HepG2 (cell line): ENCODE data around the gene FIS1. TPM values are rescaled to one million over a fixed set of nuclear protein-coding genes. Genes with fewer than 3 reads are reported as not detected.

Experiments
- ATAC-seq: fragments of 200-7000 bp; cut with Tn5 transposase; 3 replicates; pipeline ENCODE4 v1.9.1; 2020; ENCODE audit warnings: mild to moderate bottlenecking, moderate library complexity
- BruUV-seq: library from RNA; stranded (reverse); fragments of 400-500 nt; replicated peaks from 2 replicates; lab custom pipeline; 2021; lab: Mats Ljungman, UMichigan
- CTCF ChIA-PET: fragments of 300-600 bp; formaldehyde crosslinking; extraction: SDS; loops from one replicate; lab custom pipeline; 2021; ENCODE audit warnings: low total read pairs, inconsistent platforms, low intra/inter-chr PET ratio; lab: Yijun Ruan, JAX
- POLR2A ChIA-PET: fragments of 350-600 bp; sonication (Branson Sonifier 250); formaldehyde crosslinking; loops from one replicate; lab custom pipeline; 2020; ENCODE audit warnings: antibody characterized with exemption, inconsistent platforms; lab: Yijun Ruan, JAX
- DNase-seq: peaks from one replicate; pipeline ENCODE4 v3.0.0-alpha.2; 2015; ENCODE audit warnings: low spot score
- FAIRE-seq: peaks from 3 replicates; lab custom pipeline; 2011; peaks lifted over from hg19 to GRCh38; lab: Jason Lieb, UNC
- H2AFZ ChIP-seq: one replicate; pipeline ENCODE4 v1.6.1; 2011; ENCODE audit warnings: low read length, inconsistent platforms
- H3K27ac ChIP-seq: fragments of 300-600 bp; 3 replicates; pipeline ENCODE4 v1.8.0; 2011; ENCODE audit warnings: mixed run types, mild to moderate bottlenecking, mixed read lengths, low read length, inconsistent platforms; ENCODE audit not compliant: insufficient read depth; ENCODE audit errors: extremely low read length
- H3K27me3 ChIP-seq, 2 experiments: fragments of 200-600 bp in 1 of 2; 2 replicates in 1 of 2; 3 replicates in 1 of 2; pipeline versions ENCODE4 v1.6.0 to v1.8.0; 2011; ENCODE audit warnings: low read length in 2 of 2, mild to moderate bottlenecking in 2 of 2, moderate library complexity in 2 of 2, inconsistent platforms in 1 of 2; ENCODE audit not compliant: insufficient read depth in 2 of 2, control insufficient read depth in 1 of 2
- H3K36me3 ChIP-seq, 2 experiments: fragments of 200-600 bp in 1 of 2; replicated peaks in 1 of 2; 2 replicates in 1 of 2; 3 replicates in 1 of 2; pipeline versions ENCODE4 v1.5.1 to v1.8.0; 2011; ENCODE audit warnings: low read length in 2 of 2, inconsistent platforms in 1 of 2; ENCODE audit not compliant: insufficient read depth in 2 of 2, control insufficient read depth in 1 of 2
- H3K4me1 ChIP-seq: 2 replicates; pipeline ENCODE4 v1.5.1; 2012; ENCODE audit warnings: low read length, inconsistent platforms; ENCODE audit not compliant: insufficient read depth
- H3K4me2 ChIP-seq: 2 replicates; pipeline ENCODE4 v1.6.0; 2011; ENCODE audit warnings: low read depth, low read length, inconsistent platforms
- H3K4me3 ChIP-seq, 3 experiments: fragments of 200-600 bp in 1 of 3; sonication (generic), shearing (Covaris generic) in 1 of 3; replicated peaks in 1 of 3; 2 replicates each; pipeline ENCODE4 v1.5.1; 2011 to 2016; ENCODE audit warnings: low read length in 3 of 3, inconsistent platforms in 2 of 3, low read depth in 2 of 3, mild to moderate bottlenecking in 2 of 3, control low read depth in 1 of 3, mixed read lengths in 1 of 3; ENCODE audit not compliant: insufficient read depth in 1 of 3
- H3K79me2 ChIP-seq: one replicate; pipeline ENCODE4 v1.6.1; 2011; ENCODE audit warnings: low read length, inconsistent platforms; ENCODE audit not compliant: insufficient read depth
- H3K9ac ChIP-seq: 2 replicates; pipeline ENCODE4 v1.6.0; 2011; ENCODE audit warnings: mild to moderate bottlenecking, low read depth, low read length, inconsistent platforms; ENCODE audit not compliant: insufficient read depth
- H3K9me3 ChIP-seq: 2 replicates; pipeline ENCODE4 v1.5.1; 2012; ENCODE audit warnings: mild to moderate bottlenecking, low read length
- H4K20me1 ChIP-seq: 2 replicates; pipeline ENCODE4 v1.6.0; 2011; ENCODE audit warnings: inconsistent platforms, mild to moderate bottlenecking, low read length, moderate library complexity; ENCODE audit not compliant: insufficient read depth
- KAT2B ChIP-seq: fragments of 150-350 bp; IDR thresholded peaks from 2 replicates; pipeline ENCODE4 v1.6.1; 2014; ENCODE audit warnings: low read depth, low read length, borderline replicate concordance
- MAFG ChIP-seq: sonication (generic); formaldehyde crosslinking; IDR thresholded peaks from 2 replicates; pipeline ENCODE4 v1.5.1; 2020; ENCODE audit warnings: mild to moderate bottlenecking, missing genetic modification reagents
- NFE2 ChIP-seq: sonication (generic); formaldehyde crosslinking; IDR thresholded peaks from 2 replicates; pipeline ENCODE4 v1.4.0; 2020; ENCODE audit warnings: missing genetic modification reagents
- STAT6 ChIP-seq: sonication (generic); formaldehyde crosslinking; IDR thresholded peaks from 2 replicates; pipeline ENCODE4 v1.4.0; 2020; ENCODE audit warnings: missing genetic modification reagents, mild to moderate bottlenecking, borderline replicate concordance
- TAF15 ChIP-seq: fragments of 200-400 bp; formaldehyde crosslinking; IDR thresholded peaks from one replicate; pipeline ENCODE4 v1.6.1; 2018; ENCODE audit warnings: mild to moderate bottlenecking, low read depth, low read length; ENCODE audit not compliant: poor library complexity, severe bottlenecking
- ZNF143 ChIP-seq: sonication (generic); formaldehyde crosslinking; IDR thresholded peaks from 2 replicates; pipeline ENCODE4 v1.4.0; 2020; ENCODE audit warnings: missing genetic modification reagents
- ZNF263 ChIP-seq: sonication (generic); formaldehyde crosslinking; IDR thresholded peaks from 2 replicates; pipeline ENCODE4 v1.4.0; 2020; ENCODE audit warnings: missing genetic modification reagents
- ZSCAN20 ChIP-seq: sonication (generic); formaldehyde crosslinking; IDR thresholded peaks from 2 replicates; pipeline ENCODE4 v1.4.0; 2020; ENCODE audit warnings: missing genetic modification reagents, mild to moderate bottlenecking, borderline replicate concordance
- WGBS: methylation state at CpG from one replicate; pipeline ENCODE4 v1.1.6; 2017; ENCODE audit warnings: low lambda C conversion rate; 5-methylcytosine and 5-hydroxymethylcytosine counted together
- in situ Hi-C: cut with HindIII; loops from 2 replicates; pipeline ENCODE4 v1.10.0; 2017; ENCODE audit warnings: low pct_unique_long_range_greater_than_20kb; ENCODE audit not compliant: extremely low pct_ligation_motif_present
- intact Hi-C: fragments of 100-400 bp; cut with micrococcal nuclease; formaldehyde crosslinking; loops from one replicate; pipeline ENCODE4 v1.10.0; 2022; ENCODE audit not compliant: unreplicated experiment
- polyA plus RNA-seq, 8 experiments: library from polyadenylated mRNA; depleted of rRNA in 3 of 8; stranded (reverse) in 7 of 8; unstranded in 1 of 8; fragments of >200 nt; fragmentation: Illumina TruSeq in 4 of 8; extraction: Trizol in 4 of 8; gene quantifications; 2 replicates each; pipeline versions ENCODE4 v1.2.1 to v1.2.3, GENCODE V29; 2011 to 2016; ENCODE audit warnings: low read depth in 4 of 8, missing spikeins in 1 of 8, mixed read lengths in 1 of 8; ENCODE audit not compliant: insufficient read depth in 1 of 8
- total RNA-seq, 5 experiments: library from RNA; depleted of rRNA; stranded (reverse); fragments of >200 nt; fragmentation: Illumina TruSeq; extraction: Trizol; gene quantifications; 2 replicates each; pipeline ENCODE4 v1.2.3, GENCODE V29; 2016; ENCODE audit warnings: low read depth in 1 of 5
- TF ChIP-seq, protein P1 (sequence below): IDR thresholded peaks from 2 replicates; pipeline ENCODE4 v1.6.1; 2016; ENCODE audit warnings: low read depth, missing genetic modification reagents, missing compliant biosample characterization
- TF ChIP-seq, protein P2 (sequence below): sonication (generic); formaldehyde crosslinking; IDR thresholded peaks from 2 replicates; pipeline ENCODE4 v1.5.0; 2020; ENCODE audit warnings: mild to moderate bottlenecking, missing genetic modification reagents

The FIS1 gene
- total and polyA plus RNA-seq, 2 of the 13 experiments (the other 11 are each of a cell fraction or from before 2014, with no cell fraction given) = 97.5 to 101 TPM

DNA sequence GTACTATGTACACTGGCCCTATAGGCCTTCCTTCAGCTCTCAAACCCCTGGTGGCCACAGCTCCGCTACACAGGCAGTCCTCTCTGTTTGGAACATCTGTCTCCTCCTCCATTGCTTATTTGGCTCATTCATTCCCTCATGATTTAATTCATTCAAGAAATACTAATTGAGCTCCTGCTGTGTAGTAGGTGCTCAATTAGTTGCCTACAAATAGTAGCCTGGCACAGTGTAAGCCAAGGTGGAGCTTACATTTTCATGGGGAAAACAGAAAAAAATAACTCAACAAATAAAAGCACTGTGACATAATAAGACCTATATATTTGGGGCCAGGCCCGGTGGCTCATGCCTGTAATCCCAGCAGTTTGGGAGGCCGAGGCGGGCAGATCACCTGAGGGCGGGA lies 3.4 kb upstream of the FIS1 start (continued):
- TF ChIP-seq, protein P1, sequence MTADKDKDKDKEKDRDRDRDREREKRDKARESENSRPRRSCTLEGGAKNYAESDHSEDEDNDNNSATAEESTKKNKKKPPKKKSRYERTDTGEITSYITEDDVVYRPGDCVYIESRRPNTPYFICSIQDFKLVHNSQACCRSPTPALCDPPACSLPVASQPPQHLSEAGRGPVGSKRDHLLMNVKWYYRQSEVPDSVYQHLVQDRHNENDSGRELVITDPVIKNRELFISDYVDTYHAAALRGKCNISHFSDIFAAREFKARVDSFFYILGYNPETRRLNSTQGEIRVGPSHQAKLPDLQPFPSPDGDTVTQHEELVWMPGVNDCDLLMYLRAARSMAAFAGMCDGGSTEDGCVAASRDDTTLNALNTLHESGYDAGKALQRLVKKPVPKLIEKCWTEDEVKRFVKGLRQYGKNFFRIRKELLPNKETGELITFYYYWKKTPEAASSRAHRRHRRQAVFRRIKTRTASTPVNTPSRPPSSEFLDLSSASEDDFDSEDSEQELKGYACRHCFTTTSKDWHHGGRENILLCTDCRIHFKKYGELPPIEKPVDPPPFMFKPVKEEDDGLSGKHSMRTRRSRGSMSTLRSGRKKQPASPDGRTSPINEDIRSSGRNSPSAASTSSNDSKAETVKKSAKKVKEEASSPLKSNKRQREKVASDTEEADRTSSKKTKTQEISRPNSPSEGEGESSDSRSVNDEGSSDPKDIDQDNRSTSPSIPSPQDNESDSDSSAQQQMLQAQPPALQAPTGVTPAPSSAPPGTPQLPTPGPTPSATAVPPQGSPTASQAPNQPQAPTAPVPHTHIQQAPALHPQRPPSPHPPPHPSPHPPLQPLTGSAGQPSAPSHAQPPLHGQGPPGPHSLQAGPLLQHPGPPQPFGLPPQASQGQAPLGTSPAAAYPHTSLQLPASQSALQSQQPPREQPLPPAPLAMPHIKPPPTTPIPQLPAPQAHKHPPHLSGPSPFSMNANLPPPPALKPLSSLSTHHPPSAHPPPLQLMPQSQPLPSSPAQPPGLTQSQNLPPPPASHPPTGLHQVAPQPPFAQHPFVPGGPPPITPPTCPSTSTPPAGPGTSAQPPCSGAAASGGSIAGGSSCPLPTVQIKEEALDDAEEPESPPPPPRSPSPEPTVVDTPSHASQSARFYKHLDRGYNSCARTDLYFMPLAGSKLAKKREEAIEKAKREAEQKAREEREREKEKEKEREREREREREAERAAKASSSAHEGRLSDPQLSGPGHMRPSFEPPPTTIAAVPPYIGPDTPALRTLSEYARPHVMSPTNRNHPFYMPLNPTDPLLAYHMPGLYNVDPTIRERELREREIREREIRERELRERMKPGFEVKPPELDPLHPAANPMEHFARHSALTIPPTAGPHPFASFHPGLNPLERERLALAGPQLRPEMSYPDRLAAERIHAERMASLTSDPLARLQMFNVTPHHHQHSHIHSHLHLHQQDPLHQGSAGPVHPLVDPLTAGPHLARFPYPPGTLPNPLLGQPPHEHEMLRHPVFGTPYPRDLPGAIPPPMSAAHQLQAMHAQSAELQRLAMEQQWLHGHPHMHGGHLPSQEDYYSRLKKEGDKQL (CRISPR knock-in tag) = no peak
- no peak for TF ChIP-seq ZSCAN20 (CRISPR knock-in tag)
- no peak for TF ChIP-seq TAF15

GRCh38 chr7:101245147-101245668 lies 327 bp upstream of the FIS1 start:
- Histone ChIP-seq H2AFZ (no peak overlapping the region), H3K36me3 (peaks cover 10 to 20% of the 10 kb centered on the region in 2 experiments; a peak in 4 of 5 replicates), H3K27me3 (no peaks in the 10 kb centered on the region), H3K4me3 (peak overlapping the region; percentile 79 to 90 (median 82)), H3K4me1 (peaks cover 34% of the 10 kb centered on the region), H3K9me3 (no peaks in the 10 kb centered on the region), H4K20me1 (no peaks in the 10 kb centered on the region), H3K9ac (peak overlapping the region; percentile 83), H3K27ac (peak overlapping the region; percentile 76), H3K79me2 (peaks cover 28% of the 10 kb centered on the region), H3K4me2 (peak overlapping the region; percentile 90)
- WGBS = 71% methylated on average over 23 of the region's 32 CpGs
- TSS peak; percentile 56 for BruUV-seq
- intact Hi-C loops (loop anchor here (2.0 kb wide), 1 partner anchor 102 kb away; no protein-coding TSS in a partner anchor), in situ Hi-C loops (no loop called here)
- ChIA-PET CTCF (interaction anchor here (2.0 to 2.3 kb wide), 2 partner anchors 28 to 101 kb away, joined by 5 to 11 read pairs; partner anchors contain the start of gene PLOD3), POLR2A (interaction anchor here (1.2 to 3.7 kb wide), 6 partner anchors 10 to 370 kb away, joined by 3 to 71 read pairs (median 14); partner anchors contain the start of genes MOGAT3, PLOD3, SRRT and ZNHIT1)
- ATAC-seq = no peak
- no peak for DNase-seq
- FAIRE-seq = no peak
- TF ChIP-seq ZNF263 (CRISPR knock-in tag) (0 out of 2 replicates have a peak, but pooled peaks have one; percentile 4), STAT6 (peak; percentile 84; the same call in 1 of the 2 replicates), ZNF143 (no peak), MAFG (CRISPR knock-in tag) (no peak), KAT2B (no peak), NFE2 (CRISPR knock-in tag) (0 out of 2 replicates have a peak, but pooled peaks have one; percentile 7)
- TF ChIP-seq, protein P2, sequence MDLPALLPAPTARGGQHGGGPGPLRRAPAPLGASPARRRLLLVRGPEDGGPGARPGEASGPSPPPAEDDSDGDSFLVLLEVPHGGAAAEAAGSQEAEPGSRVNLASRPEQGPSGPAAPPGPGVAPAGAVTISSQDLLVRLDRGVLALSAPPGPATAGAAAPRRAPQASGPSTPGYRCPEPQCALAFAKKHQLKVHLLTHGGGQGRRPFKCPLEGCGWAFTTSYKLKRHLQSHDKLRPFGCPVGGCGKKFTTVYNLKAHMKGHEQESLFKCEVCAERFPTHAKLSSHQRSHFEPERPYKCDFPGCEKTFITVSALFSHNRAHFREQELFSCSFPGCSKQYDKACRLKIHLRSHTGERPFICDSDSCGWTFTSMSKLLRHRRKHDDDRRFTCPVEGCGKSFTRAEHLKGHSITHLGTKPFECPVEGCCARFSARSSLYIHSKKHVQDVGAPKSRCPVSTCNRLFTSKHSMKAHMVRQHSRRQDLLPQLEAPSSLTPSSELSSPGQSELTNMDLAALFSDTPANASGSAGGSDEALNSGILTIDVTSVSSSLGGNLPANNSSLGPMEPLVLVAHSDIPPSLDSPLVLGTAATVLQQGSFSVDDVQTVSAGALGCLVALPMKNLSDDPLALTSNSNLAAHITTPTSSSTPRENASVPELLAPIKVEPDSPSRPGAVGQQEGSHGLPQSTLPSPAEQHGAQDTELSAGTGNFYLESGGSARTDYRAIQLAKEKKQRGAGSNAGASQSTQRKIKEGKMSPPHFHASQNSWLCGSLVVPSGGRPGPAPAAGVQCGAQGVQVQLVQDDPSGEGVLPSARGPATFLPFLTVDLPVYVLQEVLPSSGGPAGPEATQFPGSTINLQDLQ (CRISPR knock-in tag) = 0 out of 2 replicates have a peak, but pooled peaks have one; percentile 1
